ENCODE measurements around the gene CREB3L2. TPM values are rescaled to one million over a fixed set of nuclear protein-coding genes. Genes with fewer than 3 reads are reported as not detected.

CREB3L2 gene
- total RNA-seq, 1 experiment from 2014 or later: 49.8 TPM

- no TSS peak for BruUV-seq (replicated peaks)
- Histone ChIP-seq H3K4me3 (replicated peaks in 1 of 2; ENCODE audit: low read depth in 1 of 2, low read length in 2 of 2) (no peak within 1 kb of the TSS), H3K79me2 (ENCODE audit: insufficient read depth, low read length) (no peaks in the 10 kb centered on the region), H3K4me1 (ENCODE audit: control insufficient read depth in 1 of 2, insufficient read depth in 2 of 2, low read length in 2 of 2) (no peaks in the 10 kb centered on the region), H3K4me2 (ENCODE audit: low read length) (no peak within 1 kb of the TSS), H3K27me3 (ENCODE audit: insufficient read depth, low read length) (peaks cover 1% of the 10 kb centered on the region; the same call in 1 of the 2 replicates), H3K9me3 (ENCODE audit: control insufficient read depth in 1 of 2, insufficient read depth in 1 of 2, low read depth in 1 of 2, low read length in 2 of 2) (no peaks in the 10 kb centered on the region), H3K27ac (ENCODE audit: low read depth, low read length) (no peak within 1 kb of the TSS), H3K36me3 (ENCODE audit: control insufficient read depth in 1 of 2, insufficient read depth in 2 of 2, low read length in 2 of 2) (no peaks in the 10 kb centered on the region), H3K9ac (ENCODE audit: low read length) (no peak within 1 kb of the TSS), H3K9me2 (ENCODE audit: insufficient read depth) (no peaks in the 10 kb centered on the region), H2AFZ (ENCODE audit: low read depth, low read length, poor library complexity, severe bottlenecking) (no peak within 1 kb of the TSS), H4K20me1 (ENCODE audit: insufficient read depth) (no peaks in the 10 kb centered on the region)
- CTCF ChIA-PET: no interaction called here
- TF ChIP-seq ZNF274 (IDR thresholded peaks at IDR 0.05; ENCODE audit: low read depth, low read length) (no peak), SIN3A (IDR thresholded peaks at IDR 0.05; ENCODE audit: low read depth) (no peak), POLR2AphosphoS5 (IDR thresholded peaks at IDR 0.05; ENCODE audit: low read depth, low read length) (no peak), YY1 (IDR thresholded peaks at IDR 0.05; ENCODE audit: extremely low read depth, insufficient replicate concordance, low read depth, low read length) (no peak), POLR2A (IDR thresholded peaks at IDR 0.05; ENCODE audit: borderline replicate concordance, extremely low read depth, insufficient read depth, insufficient read length) (no peak), ZBTB33 (IDR thresholded peaks at IDR 0.05; ENCODE audit: extremely low read depth, insufficient replicate concordance, low read length) (no peak), TCF7L2 (IDR thresholded peaks at IDR 0.05; ENCODE audit: borderline replicate concordance, extremely low read depth, insufficient read depth, insufficient read length) (no peak), RAD21 (IDR thresholded peaks at IDR 0.05; ENCODE audit: low read depth) (no peak)
- TF ChIP-seq, protein P1, sequence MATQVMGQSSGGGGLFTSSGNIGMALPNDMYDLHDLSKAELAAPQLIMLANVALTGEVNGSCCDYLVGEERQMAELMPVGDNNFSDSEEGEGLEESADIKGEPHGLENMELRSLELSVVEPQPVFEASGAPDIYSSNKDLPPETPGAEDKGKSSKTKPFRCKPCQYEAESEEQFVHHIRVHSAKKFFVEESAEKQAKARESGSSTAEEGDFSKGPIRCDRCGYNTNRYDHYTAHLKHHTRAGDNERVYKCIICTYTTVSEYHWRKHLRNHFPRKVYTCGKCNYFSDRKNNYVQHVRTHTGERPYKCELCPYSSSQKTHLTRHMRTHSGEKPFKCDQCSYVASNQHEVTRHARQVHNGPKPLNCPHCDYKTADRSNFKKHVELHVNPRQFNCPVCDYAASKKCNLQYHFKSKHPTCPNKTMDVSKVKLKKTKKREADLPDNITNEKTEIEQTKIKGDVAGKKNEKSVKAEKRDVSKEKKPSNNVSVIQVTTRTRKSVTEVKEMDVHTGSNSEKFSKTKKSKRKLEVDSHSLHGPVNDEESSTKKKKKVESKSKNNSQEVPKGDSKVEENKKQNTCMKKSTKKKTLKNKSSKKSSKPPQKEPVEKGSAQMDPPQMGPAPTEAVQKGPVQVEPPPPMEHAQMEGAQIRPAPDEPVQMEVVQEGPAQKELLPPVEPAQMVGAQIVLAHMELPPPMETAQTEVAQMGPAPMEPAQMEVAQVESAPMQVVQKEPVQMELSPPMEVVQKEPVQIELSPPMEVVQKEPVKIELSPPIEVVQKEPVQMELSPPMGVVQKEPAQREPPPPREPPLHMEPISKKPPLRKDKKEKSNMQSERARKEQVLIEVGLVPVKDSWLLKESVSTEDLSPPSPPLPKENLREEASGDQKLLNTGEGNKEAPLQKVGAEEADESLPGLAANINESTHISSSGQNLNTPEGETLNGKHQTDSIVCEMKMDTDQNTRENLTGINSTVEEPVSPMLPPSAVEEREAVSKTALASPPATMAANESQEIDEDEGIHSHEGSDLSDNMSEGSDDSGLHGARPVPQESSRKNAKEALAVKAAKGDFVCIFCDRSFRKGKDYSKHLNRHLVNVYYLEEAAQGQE (IDR thresholded peaks at IDR 0.05; ENCODE audit: low read depth): no peak
- TF ChIP-seq, protein P2, sequence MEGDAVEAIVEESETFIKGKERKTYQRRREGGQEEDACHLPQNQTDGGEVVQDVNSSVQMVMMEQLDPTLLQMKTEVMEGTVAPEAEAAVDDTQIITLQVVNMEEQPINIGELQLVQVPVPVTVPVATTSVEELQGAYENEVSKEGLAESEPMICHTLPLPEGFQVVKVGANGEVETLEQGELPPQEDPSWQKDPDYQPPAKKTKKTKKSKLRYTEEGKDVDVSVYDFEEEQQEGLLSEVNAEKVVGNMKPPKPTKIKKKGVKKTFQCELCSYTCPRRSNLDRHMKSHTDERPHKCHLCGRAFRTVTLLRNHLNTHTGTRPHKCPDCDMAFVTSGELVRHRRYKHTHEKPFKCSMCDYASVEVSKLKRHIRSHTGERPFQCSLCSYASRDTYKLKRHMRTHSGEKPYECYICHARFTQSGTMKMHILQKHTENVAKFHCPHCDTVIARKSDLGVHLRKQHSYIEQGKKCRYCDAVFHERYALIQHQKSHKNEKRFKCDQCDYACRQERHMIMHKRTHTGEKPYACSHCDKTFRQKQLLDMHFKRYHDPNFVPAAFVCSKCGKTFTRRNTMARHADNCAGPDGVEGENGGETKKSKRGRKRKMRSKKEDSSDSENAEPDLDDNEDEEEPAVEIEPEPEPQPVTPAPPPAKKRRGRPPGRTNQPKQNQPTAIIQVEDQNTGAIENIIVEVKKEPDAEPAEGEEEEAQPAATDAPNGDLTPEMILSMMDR (IDR thresholded peaks at IDR 0.05 in 2 of 3, conservative IDR thresholded peaks at IDR 0.05 in 1 of 3; ENCODE audit: borderline replicate concordance in 1 of 3, insufficient read depth in 1 of 3, low read depth in 2 of 3, low read length in 2 of 3): no peak
- RAD21 ChIA-PET (ENCODE audit: low non-redundant PET in 1 of 2, low total read pairs in 2 of 2, uncharacterized antibody in 2 of 2, unreplicated experiment in 2 of 2): no interaction called here
- intact Hi-C loops (cut with micrococcal nuclease): no loop called here
- POLR2A ChIA-PET: no interaction called here
- no peak for DNase-seq (ENCODE audit: low read depth, low spot score)
- no peak for ATAC-seq
Measured at GRCh38 chr7:137846827-137847567, 154.9 kb downstream of the CREB3L2 start, which contains the start of gene DGKI. TSS of gene DGKI (minus strand) at chr7:137846974.

All from HCT116 (cell line).